ENCODE measurements around the gene ZNF621. TPM values are rescaled to one million over a fixed set of nuclear protein-coding genes. Genes with fewer than 3 reads are reported as not detected.

Gene ZNF621
- total and polyA plus RNA-seq, 2 experiments from 2014 or later, result 5.9 to 14.7 TPM

DNA sequence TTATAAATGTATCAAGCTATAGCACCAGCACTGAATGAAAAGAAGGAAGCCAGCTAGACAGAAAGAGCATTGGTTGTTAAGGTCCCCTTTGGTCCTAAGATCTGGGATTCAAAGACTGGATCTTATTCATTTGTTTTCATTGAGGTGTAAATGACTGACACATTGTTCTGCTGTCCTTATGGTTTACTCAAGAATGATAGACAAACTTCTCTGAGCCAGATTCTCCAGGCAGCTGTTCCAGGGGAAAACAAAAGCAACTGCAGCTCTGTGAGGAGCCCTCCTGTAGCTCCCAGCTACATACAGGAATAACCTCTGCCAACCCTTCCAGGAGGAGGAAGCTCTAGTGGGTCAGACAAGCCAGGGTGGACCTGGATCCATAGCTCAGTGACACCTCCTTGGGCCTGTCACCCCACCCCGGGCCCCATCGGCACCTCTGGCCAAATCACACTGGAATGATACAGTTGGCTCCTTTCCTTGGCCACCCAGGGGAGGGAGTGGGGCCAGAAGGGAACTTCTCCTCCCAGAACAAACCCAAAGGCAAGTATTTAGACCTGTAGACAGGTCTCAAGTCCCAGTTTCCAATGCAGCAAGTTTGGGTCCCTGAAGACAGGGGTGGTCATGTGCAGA lies 57.8 kb downstream of the ZNF621 start:
- no peak overlapping the region for H3K4me3 ChIP-seq
- no peaks in the 10 kb centered on the region for H3K9me3 ChIP-seq (ENCODE audit: low read depth)
- no peaks in the 10 kb centered on the region for H4K20me1 ChIP-seq (ENCODE audit: insufficient read depth, poor library complexity, severe bottlenecking)
- no peaks in the 10 kb centered on the region for H3K9me2 ChIP-seq (replicated peaks; ENCODE audit: insufficient read depth)
- H3K79me2 ChIP-seq, result no peaks in the 10 kb centered on the region
- H3K27ac ChIP-seq, result no peak overlapping the region
- TF ChIP-seq, protein P1, sequence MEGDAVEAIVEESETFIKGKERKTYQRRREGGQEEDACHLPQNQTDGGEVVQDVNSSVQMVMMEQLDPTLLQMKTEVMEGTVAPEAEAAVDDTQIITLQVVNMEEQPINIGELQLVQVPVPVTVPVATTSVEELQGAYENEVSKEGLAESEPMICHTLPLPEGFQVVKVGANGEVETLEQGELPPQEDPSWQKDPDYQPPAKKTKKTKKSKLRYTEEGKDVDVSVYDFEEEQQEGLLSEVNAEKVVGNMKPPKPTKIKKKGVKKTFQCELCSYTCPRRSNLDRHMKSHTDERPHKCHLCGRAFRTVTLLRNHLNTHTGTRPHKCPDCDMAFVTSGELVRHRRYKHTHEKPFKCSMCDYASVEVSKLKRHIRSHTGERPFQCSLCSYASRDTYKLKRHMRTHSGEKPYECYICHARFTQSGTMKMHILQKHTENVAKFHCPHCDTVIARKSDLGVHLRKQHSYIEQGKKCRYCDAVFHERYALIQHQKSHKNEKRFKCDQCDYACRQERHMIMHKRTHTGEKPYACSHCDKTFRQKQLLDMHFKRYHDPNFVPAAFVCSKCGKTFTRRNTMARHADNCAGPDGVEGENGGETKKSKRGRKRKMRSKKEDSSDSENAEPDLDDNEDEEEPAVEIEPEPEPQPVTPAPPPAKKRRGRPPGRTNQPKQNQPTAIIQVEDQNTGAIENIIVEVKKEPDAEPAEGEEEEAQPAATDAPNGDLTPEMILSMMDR (IDR thresholded peaks at IDR 0.05; ENCODE audit: poor library complexity), result no peak
- no peak for TF ChIP-seq EZH2 (IDR thresholded peaks at IDR 0.05; ENCODE audit: borderline replicate concordance)
- no peak for TF ChIP-seq EZH2phosphoT487 (IDR thresholded peaks at IDR 0.05; ENCODE audit: low read depth, severe bottlenecking, unreplicated experiment)
- H2AFZ ChIP-seq, result no peak overlapping the region
- no peak for DNase-seq (ENCODE audit: low spot score)
- no peaks in the 10 kb centered on the region for H3K27me3 ChIP-seq
- H3K36me3 ChIP-seq (replicated peaks; ENCODE audit: insufficient read depth, low read depth), result no peaks in the 10 kb centered on the region
- 60% methylated on average over 2 of the region's 2 CpGs for WGBS (ENCODE audit: low lambda C conversion rate, missing lambda C conversion rate)
- peaks cover 13% of the 10 kb centered on the region for H3K4me1 ChIP-seq (ENCODE audit: insufficient read depth)
- H3K4me2 ChIP-seq, result no peak overlapping the region

DNA sequence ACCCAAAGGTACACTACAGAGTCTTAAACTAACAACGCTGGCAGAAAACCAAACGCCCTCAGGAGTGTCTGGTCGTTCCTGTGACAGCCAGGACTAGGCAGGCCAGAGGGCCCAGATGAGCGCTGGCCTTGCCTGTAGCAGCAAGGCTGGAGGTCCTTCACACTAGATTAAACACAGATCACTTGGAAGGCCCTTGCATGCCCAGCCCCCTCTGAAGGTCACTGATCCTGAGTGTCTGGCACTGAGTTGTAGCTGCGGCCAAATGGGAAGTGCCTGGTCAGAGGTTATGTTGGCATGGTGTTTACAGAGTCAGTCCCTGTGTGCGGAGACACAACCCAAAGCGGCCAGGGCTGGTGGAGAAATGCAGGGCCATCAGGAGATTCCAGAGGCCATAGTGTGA lies 58.9 kb downstream of the ZNF621 start:
- Histone ChIP-seq H3K9me2 (replicated peaks; ENCODE audit: insufficient read depth) (no peaks in the 10 kb centered on the region), H3K36me3 (replicated peaks; ENCODE audit: insufficient read depth, low read depth) (no peaks in the 10 kb centered on the region), H3K79me2 (no peaks in the 10 kb centered on the region), H4K20me1 (ENCODE audit: insufficient read depth, poor library complexity, severe bottlenecking) (no peaks in the 10 kb centered on the region), H3K4me1 (ENCODE audit: insufficient read depth) (peaks cover 13% of the 10 kb centered on the region), H2AFZ (no peak overlapping the region), H3K27me3 (no peaks in the 10 kb centered on the region), H3K4me2 (no peak overlapping the region), H3K27ac (no peak overlapping the region), H3K9me3 (ENCODE audit: low read depth) (no peaks in the 10 kb centered on the region), H3K4me3 (no peak overlapping the region)
- no peak for DNase-seq (ENCODE audit: low spot score)
- TF ChIP-seq EZH2 (IDR thresholded peaks at IDR 0.05; ENCODE audit: borderline replicate concordance) (no peak), EZH2phosphoT487 (IDR thresholded peaks at IDR 0.05; ENCODE audit: low read depth, severe bottlenecking, unreplicated experiment) (no peak)
- TF ChIP-seq, protein P1 (IDR thresholded peaks at IDR 0.05; ENCODE audit: poor library complexity), result no peak
- 77% methylated on average over 7 of the region's 7 CpGs for WGBS (ENCODE audit: low lambda C conversion rate, missing lambda C conversion rate)

GRCh38 chr3:40584625-40585189 lies 59.9 kb downstream of the ZNF621 start:
- peak overlapping the region; percentile 69 for H3K4me2 ChIP-seq
- H3K4me1 ChIP-seq (ENCODE audit: insufficient read depth), result peaks cover 13% of the 10 kb centered on the region
- no peaks in the 10 kb centered on the region for H3K36me3 ChIP-seq (replicated peaks; ENCODE audit: insufficient read depth, low read depth)
- H2AFZ ChIP-seq, result peak overlapping the region; percentile 17
- no peaks in the 10 kb centered on the region for H3K9me3 ChIP-seq (ENCODE audit: low read depth)
- H4K20me1 ChIP-seq (ENCODE audit: insufficient read depth, poor library complexity, severe bottlenecking), result no peaks in the 10 kb centered on the region
- peak overlapping the region; percentile 68 for H3K27ac ChIP-seq
- DNase-seq (ENCODE audit: low spot score), result peak; percentile 94
- TF ChIP-seq EZH2 (IDR thresholded peaks at IDR 0.05; ENCODE audit: borderline replicate concordance), result no peak
- no peak for TF ChIP-seq EZH2phosphoT487 (IDR thresholded peaks at IDR 0.05; ENCODE audit: low read depth, severe bottlenecking, unreplicated experiment)
- TF ChIP-seq, protein P1 (IDR thresholded peaks at IDR 0.05; ENCODE audit: poor library complexity), result peak; percentile 99
- no peaks in the 10 kb centered on the region for H3K27me3 ChIP-seq
- H3K9me2 ChIP-seq (replicated peaks; ENCODE audit: insufficient read depth), result no peaks in the 10 kb centered on the region
- H3K4me3 ChIP-seq, result no peak overlapping the region
- 12% methylated on average over 15 of the region's 15 CpGs for WGBS (ENCODE audit: low lambda C conversion rate, missing lambda C conversion rate)
- no peaks in the 10 kb centered on the region for H3K79me2 ChIP-seq

Measured in hepatocyte (in vitro differentiated cells).